K562 (cell line): ENCODE data around the gene REX1BD. TPM values are rescaled to one million over a fixed set of nuclear protein-coding genes. Genes with fewer than 3 reads are reported as not detected.

ENCODE experiments used
- ATAC-seq: fragments of 200-7000 bp; cut with Tn5 transposase; 3 replicates; pipeline ENCODE4 v1.9.1; 2020; ENCODE audit warnings: moderate library complexity
- BruUV-seq: library from RNA; stranded (reverse); fragments of 400-500 nt; replicated peaks from 2 replicates; lab custom pipeline; 2021; lab: Mats Ljungman, UMichigan
- CTCF ChIA-PET: fragments of 300-600 bp; formaldehyde crosslinking; extraction: SDS; loops from one replicate; lab custom pipeline; 2021; ENCODE audit warnings: low intra/inter-chr PET ratio; lab: Yijun Ruan, JAX
- POLR2A ChIA-PET: fragments of 300-600, 350-650 bp; sonication (Branson Sonifier 250); formaldehyde crosslinking; extraction: SDS; loops from one replicate; lab custom pipeline; 2021; ENCODE audit warnings: antibody characterized with exemption, inconsistent platforms; lab: Yijun Ruan, JAX
- DNase-seq, 4 experiments: peaks; one replicate each; pipeline versions ENCODE4 v3.0.0 to v3.0.0-alpha.2; 2011 to 2018; ENCODE audit warnings: low spot score in 3 of 4, mixed read lengths in 3 of 4; ENCODE audit errors: extremely low read depth in 1 of 4
- FAIRE-seq: peaks from 2 replicates; lab custom pipeline; 2011; peaks lifted over from hg19 to GRCh38; lab: Jason Lieb, UNC
- H2AFZ ChIP-seq: 2 replicates; pipeline ENCODE4 v1.6.0; 2011; ENCODE audit warnings: low read depth, low read length, control low read depth, inconsistent platforms
- H3K27ac ChIP-seq: fragments of 200-600 bp; 3 replicates; pipeline ENCODE4 v1.8.0; 2011; ENCODE audit warnings: low read depth, mild to moderate bottlenecking, control low read depth, inconsistent platforms, low read length, moderate library complexity, mixed read lengths; ENCODE audit errors: extremely low read depth
- H3K27me3 ChIP-seq, 2 experiments: fragments of 300-600 bp in 1 of 2; 2 replicates in 1 of 2; 3 replicates in 1 of 2; pipeline versions ENCODE4 v1.6.0 to v1.8.0; 2011; ENCODE audit warnings: inconsistent platforms in 2 of 2, low read length in 2 of 2, mild to moderate bottlenecking in 1 of 2, mixed read lengths in 1 of 2, moderate library complexity in 1 of 2; ENCODE audit not compliant: control insufficient read depth in 2 of 2, insufficient read depth in 2 of 2
- H3K36me3 ChIP-seq: fragments of 300-600 bp; 3 replicates; pipeline ENCODE4 v1.8.0; 2011; ENCODE audit warnings: mild to moderate bottlenecking, low read length, inconsistent platforms; ENCODE audit not compliant: control insufficient read depth, insufficient read depth
- H3K4me1 ChIP-seq, 2 experiments: fragments of 200-600 bp in 1 of 2; replicated peaks in 1 of 2; 2 replicates in 1 of 2; 3 replicates in 1 of 2; pipeline versions ENCODE4 v1.5.1 to v1.8.0; 2011; ENCODE audit warnings: inconsistent platforms in 2 of 2, low read length in 2 of 2, mild to moderate bottlenecking in 1 of 2, mixed read lengths in 1 of 2, moderate library complexity in 1 of 2; ENCODE audit not compliant: control insufficient read depth in 2 of 2, insufficient read depth in 2 of 2
- H3K4me2 ChIP-seq: 2 replicates; pipeline ENCODE4 v1.6.1; 2011; ENCODE audit warnings: low read length, control low read depth, inconsistent platforms, mixed read lengths; ENCODE audit not compliant: insufficient read depth
- H3K4me3 ChIP-seq: fragments of 200-600 bp; sonication (generic), shearing (Covaris generic); 2 replicates; pipeline ENCODE4 v1.5.1; 2016; ENCODE audit warnings: control low read depth, inconsistent platforms
- H3K79me2 ChIP-seq: fragments of 200-600 bp; 3 replicates; pipeline ENCODE4 v1.8.0; 2011; ENCODE audit warnings: low read length, inconsistent platforms; ENCODE audit not compliant: control insufficient read depth, insufficient read depth
- H3K9ac ChIP-seq, 2 experiments: 2 replicates each; pipeline versions ENCODE4 v1.6.0 to v1.6.1; 2011; ENCODE audit warnings: low read depth in 2 of 2, low read length in 2 of 2, control low read depth in 1 of 2, inconsistent platforms in 1 of 2, mild to moderate bottlenecking in 1 of 2, mixed read lengths in 1 of 2; ENCODE audit not compliant: insufficient read depth in 1 of 2
- H3K9me1 ChIP-seq: one replicate; pipeline ENCODE4 v1.6.0; 2011; ENCODE audit warnings: inconsistent platforms, mild to moderate bottlenecking, low read length, moderate library complexity; ENCODE audit not compliant: control insufficient read depth, insufficient read depth
- H3K9me3 ChIP-seq: replicated peaks from 2 replicates; pipeline ENCODE4 v1.5.1; 2011; ENCODE audit warnings: low read depth, low read length, inconsistent platforms; ENCODE audit not compliant: control insufficient read depth, insufficient read depth
- H4K20me1 ChIP-seq: replicated peaks from 2 replicates; pipeline ENCODE4 v1.6.1; 2011; ENCODE audit warnings: low read length, inconsistent platforms, mixed read lengths; ENCODE audit not compliant: control insufficient read depth, insufficient read depth
- HES1 ChIP-seq: fragments of 450-650 bp; IDR thresholded peaks from 2 replicates; pipeline ENCODE4 v1.6.1; 2016; ENCODE audit warnings: low read depth, mild to moderate bottlenecking, moderate library complexity
- KLF13 ChIP-seq: fragments of 450-650 bp; IDR thresholded peaks from 2 replicates; pipeline ENCODE4 v1.6.1; 2016; ENCODE audit warnings: missing genetic modification characterization, low read depth, mild to moderate bottlenecking, missing compliant biosample characterization, moderate library complexity, borderline replicate concordance
- MYBL2 ChIP-seq, 2 experiments: fragments of 450-650 bp in 1 of 2; sonication (generic) in 1 of 2; formaldehyde crosslinking in 1 of 2; IDR thresholded peaks; 2 replicates each; pipeline versions ENCODE4 v1.6.1 to v1.8.1; 2017 to 2022; ENCODE audit warnings: borderline replicate concordance in 1 of 2, inconsistent platforms in 1 of 2, low read depth in 1 of 2, mild to moderate bottlenecking in 1 of 2, missing genetic modification reagents in 1 of 2, moderate library complexity in 1 of 2
- RBM34 ChIP-seq: fragments of 200-400 bp; formaldehyde crosslinking; IDR thresholded peaks from 2 replicates; pipeline ENCODE4 v1.6.1; 2018; ENCODE audit warnings: low read length, borderline replicate concordance; ENCODE audit not compliant: insufficient read depth
- RUNX1 ChIP-seq: sonication (generic); IDR thresholded peaks from 2 replicates; pipeline ENCODE4 v1.6.1; 2016; ENCODE audit warnings: antibody characterized with exemption, low read depth
- TAF1 ChIP-seq: IDR thresholded peaks from 2 replicates; pipeline ENCODE4 v1.6.1; 2011; ENCODE audit warnings: mild to moderate bottlenecking, low read length, moderate library complexity; ENCODE audit not compliant: insufficient read depth, control insufficient read depth, severe bottlenecking; ENCODE audit errors: extremely low read depth
- TAF7 ChIP-seq: fragments of 450-650 bp; IDR thresholded peaks from 2 replicates; pipeline ENCODE4 v1.6.1; 2016; ENCODE audit warnings: missing genetic modification characterization, missing compliant biosample characterization
- TARDBP ChIP-seq: fragments of 450-650 bp; IDR thresholded peaks from 2 replicates; pipeline ENCODE4 v1.6.1; 2016
- TCF15 ChIP-seq: fragments of 250-450 bp; sonication (Bioruptor Pico); IDR thresholded peaks from 2 replicates; pipeline ENCODE4 v1.8.0; 2022; ENCODE audit warnings: moderate library complexity, mild to moderate bottlenecking, inconsistent platforms
- TEAD4 ChIP-seq, 2 experiments: sonication (generic) in 1 of 2; formaldehyde crosslinking in 1 of 2; IDR thresholded peaks; 2 replicates each; pipeline versions ENCODE4 v1.6.1 to v1.8.0; 2012 to 2022; ENCODE audit warnings: borderline replicate concordance in 1 of 2, inconsistent platforms in 1 of 2, low read length in 1 of 2, mild to moderate bottlenecking in 1 of 2, missing genetic modification reagents in 1 of 2
- TFE3 ChIP-seq: fragments of 450-650 bp; formaldehyde crosslinking; IDR thresholded peaks from 2 replicates; pipeline ENCODE4 v1.4.0; 2020; ENCODE audit warnings: mild to moderate bottlenecking, mixed read lengths
- USF2 ChIP-seq: sonication (generic); formaldehyde crosslinking; IDR thresholded peaks from 2 replicates; pipeline ENCODE4 v1.5.0; 2020; ENCODE audit warnings: missing genetic modification reagents
- ZNF146 ChIP-seq: IDR thresholded peaks from one replicate; pipeline ENCODE4 v1.6.1; 2018; ENCODE audit warnings: missing compliant biosample characterization; ENCODE audit not compliant: unreplicated experiment
- ZNF311 ChIP-seq: fragments of 250-450 bp; sonication (Bioruptor Pico); IDR thresholded peaks from 2 replicates; pipeline ENCODE4 v1.4.0; 2020; ENCODE audit warnings: mild to moderate bottlenecking, moderate library complexity
- WGBS: fragments of 100-300 bp; shearing (Covaris generic); methylation state at CpG from one replicate; pipeline ENCODE4 v1.1.6; 2016; ENCODE audit warnings: low coverage, mixed read lengths; ENCODE audit not compliant: insufficient coverage; ENCODE audit errors: missing lambda C conversion rate; 5-methylcytosine and 5-hydroxymethylcytosine counted together
- in situ Hi-C: fragments of 300-500 bp; cut with MboI; formaldehyde crosslinking; loops from 4 replicates; pipeline ENCODE4 v1.15.0; 2018; ENCODE audit warnings: inconsistent platforms, mixed read lengths
- intact Hi-C: fragments of 100-400 bp; cut with micrococcal nuclease; formaldehyde crosslinking; loops from 2 replicates; pipeline ENCODE4 v1.14.2; 2022
- polyA plus RNA-seq, 8 experiments: library from polyadenylated mRNA; depleted of rRNA in 4 of 8; stranded (reverse) in 5 of 8; unstranded in 3 of 8; fragments of >200 nt; fragmentation: Nextera tagmentation in 2 of 8; fragmentation: Illumina TruSeq in 1 of 8; extraction: Ambion mirVana in 2 of 8; extraction: Trizol in 1 of 8; gene quantifications; 2 replicates each; pipeline versions ENCODE4 v1.2.1 to v1.2.3, GENCODE V29; 2011 to 2014; ENCODE audit warnings: inconsistent platforms in 1 of 8, missing spikeins in 1 of 8
- total RNA-seq, 7 experiments: library from RNA; depleted of rRNA in 6 of 7; stranded (reverse); fragments of >200 nt in 6 of 7; fragmentation: Illumina TruSeq in 2 of 7; extraction: Trizol in 2 of 7; gene quantifications; 2 replicates each; pipeline versions ENCODE4 v1.2.1 to v1.2.3, GENCODE V29; 2011 to 2021; ENCODE audit warnings: low replicate concordance in 1 of 7

The REX1BD gene
- total and polyA plus RNA-seq, 9 of the 15 experiments (the other 6 are each of a cell fraction or from before 2014, with no cell fraction given) = 1.9 to 136 (median 13.8) TPM

GRCh38 chr19:18590273-18591272, 2.0 kb downstream of the REX1BD start:
- Histone ChIP-seq H3K9me3 (no peaks in the 10 kb centered on the region), H3K4me3 (peak overlapping the region; percentile 71), H3K27me3 (no peaks in the 10 kb centered on the region), H3K9me1 (no peaks in the 10 kb centered on the region), H3K9ac (peak overlapping the region; percentile 85 to 93), H3K79me2 (peaks cover 24% of the 10 kb centered on the region), H3K4me1 (peaks cover 27 to 77% of the 10 kb centered on the region in 2 experiments), H4K20me1 (peaks cover 6% of the 10 kb centered on the region; the same call in 1 of the 2 replicates), H3K36me3 (peaks cover 5% of the 10 kb centered on the region; the same call in 2 of the 3 replicates), H3K27ac (peak overlapping the region; percentile 79), H3K4me2 (peak overlapping the region; percentile 89), H2AFZ (peak overlapping the region; percentile 79)
- ChIA-PET CTCF (interaction anchor here (0.6 kb wide), 1 partner anchor 177 kb away, joined by 3 read pairs; no protein-coding TSS in a partner anchor), POLR2A (interaction anchor here (0.7 to 5.4 kb wide), 7 partner anchors 9 to 257 kb away, joined by 3 to 39 read pairs (median 4); partner anchors contain the start of gene UBA52)
- DNase-seq (peak; percentile 70 to 94 (median 78)), ATAC-seq (peak; percentile 70), FAIRE-seq (peak; percentile 96)
- intact Hi-C loops (loop anchor here (1.0 to 10.0 kb wide), 5 partner anchors 33 to 254 kb away; partner anchors contain the start of genes KLHL26 and KXD1), in situ Hi-C loops (no loop called here)
- TSS peak; percentile 71 for BruUV-seq
- 22% methylated on average over 37 of the region's 40 CpGs for WGBS
- peak; percentile 34 for TF ChIP-seq TAF1
- TF ChIP-seq USF2 (CRISPR knock-in tag) = no peak
- TF ChIP-seq ZNF311 = no peak
- TF ChIP-seq TCF15 (CRISPR knock-in tag) = no peak
- TF ChIP-seq HES1 = no peak
- no peak for TF ChIP-seq RBM34
- TF ChIP-seq TARDBP = no peak
- no peak for TF ChIP-seq TAF7
- TF ChIP-seq TFE3 = no peak
- 0 out of 2 replicates have a peak, but pooled peaks have one; percentile 16 for TF ChIP-seq TEAD4 (IDR thresholded peaks at IDR 0.05; ENCODE audit: low read length)
- no peak for TF ChIP-seq TEAD4 (CRISPR knock-in tag; IDR thresholded peaks at IDR 0.05; ENCODE audit: borderline replicate concordance)
- TF ChIP-seq RUNX1 = 0 out of 2 replicates have a peak, but pooled peaks have one; percentile 15
- TF ChIP-seq MYBL2 (IDR thresholded peaks at IDR 0.05; ENCODE audit: low read depth) = no peak
- TF ChIP-seq MYBL2 (CRISPR knock-in tag; IDR thresholded peaks at IDR 0.05; ENCODE audit: borderline replicate concordance) = no peak
- TF ChIP-seq ZNF146 (CRISPR knock-in tag) = no peak
- peak; percentile 58; the same call in 1 of the 2 replicates for TF ChIP-seq KLF13 (tag)
